H7 (cell line): ENCODE measurements around the gene SPEN. TPM values are rescaled to one million over a fixed set of nuclear protein-coding genes. Genes with fewer than 3 reads are reported as not detected.
A peak's percentile ranks its signal among the peaks of the same experiment; 100 is the strongest.

ENCODE experiments used
- DNase-seq: peaks from one replicate; pipeline ENCODE4 v3.0.0; 2012
- H3K27me3 ChIP-seq: 2 replicates; pipeline ENCODE4 v1.6.0; 2011; ENCODE audit warnings: mild to moderate bottlenecking, low read length; ENCODE audit not compliant: control insufficient read depth, insufficient read depth
- H3K36me3 ChIP-seq: replicated peaks from 2 replicates; pipeline ENCODE4 v1.5.1; 2011; ENCODE audit warnings: low read length; ENCODE audit not compliant: control insufficient read depth, insufficient read depth
- H3K4me3 ChIP-seq: 2 replicates; pipeline ENCODE4 v1.5.1; 2011; ENCODE audit warnings: low read depth, mild to moderate bottlenecking, control low read depth, low read length, moderate library complexity; ENCODE audit not compliant: insufficient read depth
- total RNA-seq: library from RNA; depleted of rRNA; stranded (reverse); fragments of >200 nt; shearing (Covaris generic); gene quantifications from 2 replicates; pipeline ENCODE4 v1.2.3, GENCODE V29; 2014; rRNA removed

Gene SPEN
- total RNA-seq, 1 experiment from 2014 or later, result 19.9 TPM

DNA sequence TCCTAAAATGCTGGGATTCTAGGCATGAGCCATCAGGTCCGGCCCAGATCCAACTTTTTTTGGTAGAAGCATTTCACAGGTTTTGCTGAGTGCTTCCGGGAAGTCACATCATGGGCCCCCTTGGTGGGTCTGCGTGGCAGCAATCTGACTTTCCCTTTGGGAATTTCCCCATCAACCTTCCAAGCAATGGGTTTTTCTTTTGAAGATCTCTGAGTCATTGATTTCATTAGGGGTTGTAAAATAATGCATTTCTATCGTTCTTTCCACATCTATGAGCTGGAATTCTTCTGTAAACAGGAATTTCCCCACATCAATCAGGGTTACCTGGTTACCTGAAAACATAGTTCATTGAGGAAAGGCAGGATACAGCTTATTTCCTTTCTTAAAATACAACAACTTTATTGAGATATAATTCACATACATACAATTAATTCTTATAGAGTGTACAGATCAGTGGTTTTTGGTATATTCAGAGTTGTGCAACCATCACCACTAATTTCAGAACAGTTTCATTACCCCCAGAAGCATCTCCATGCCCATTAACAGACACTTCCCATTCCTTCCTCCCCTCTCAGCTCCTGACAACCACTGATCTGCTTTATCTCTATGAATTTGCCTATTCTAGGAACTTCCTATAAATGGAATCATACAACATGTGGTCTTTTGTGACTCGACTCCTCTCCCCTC, 138.2 kb downstream of the SPEN start:
- Histone ChIP-seq H3K27me3 (no peaks in the 10 kb centered on the region; the same call in 1 of the 2 replicates), H3K4me3 (no peak overlapping the region), H3K36me3 (no peaks in the 10 kb centered on the region)
- no peak for DNase-seq

DNA sequence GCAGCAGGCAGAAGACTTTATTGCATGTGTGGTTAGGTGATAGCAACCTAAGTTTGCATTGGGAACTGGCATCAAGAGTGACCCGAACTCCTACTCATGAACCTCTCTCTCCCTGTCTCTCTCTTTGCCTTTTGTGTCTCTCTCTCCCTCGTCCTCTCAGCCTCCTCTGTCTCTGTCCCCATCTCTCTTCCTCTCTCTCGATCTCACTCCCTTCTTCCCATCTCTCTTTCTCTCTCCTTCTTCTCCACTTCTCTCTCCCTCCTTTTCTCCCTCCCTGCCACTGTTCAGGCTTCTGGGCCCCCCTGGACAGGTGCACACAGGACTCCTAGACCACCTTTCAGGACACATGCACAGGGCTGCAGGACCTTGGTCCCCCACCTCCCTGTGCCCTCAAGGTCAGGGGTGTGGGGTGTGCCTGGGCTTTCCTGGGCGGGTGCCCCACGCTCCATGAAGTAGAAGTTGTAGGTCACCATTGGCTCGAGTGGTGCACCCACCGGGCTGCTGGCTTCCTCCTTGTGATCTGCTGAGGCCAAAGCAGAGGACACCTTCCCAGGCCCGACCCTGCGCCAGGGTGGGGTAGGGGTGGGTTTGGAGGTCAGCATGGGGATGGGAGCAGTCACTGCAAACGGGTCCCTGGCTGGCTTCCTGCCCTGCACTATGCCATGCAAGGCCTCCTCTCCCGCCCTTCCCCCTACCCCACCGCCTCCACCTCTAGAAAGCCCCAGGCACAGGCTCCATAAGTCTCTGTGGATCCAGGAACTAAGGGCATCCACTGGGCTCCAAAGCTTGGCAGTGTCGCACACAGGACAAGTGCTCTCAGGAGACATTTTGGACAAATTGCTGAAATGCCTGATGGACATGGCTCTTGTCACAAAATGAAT, 141.6 kb downstream of the SPEN start:
- no peaks in the 10 kb centered on the region for H3K36me3 ChIP-seq
- DNase-seq, result peak; percentile 51
- H3K27me3 ChIP-seq, result no peaks in the 10 kb centered on the region
- H3K4me3 ChIP-seq, result no peak overlapping the region

DNA sequence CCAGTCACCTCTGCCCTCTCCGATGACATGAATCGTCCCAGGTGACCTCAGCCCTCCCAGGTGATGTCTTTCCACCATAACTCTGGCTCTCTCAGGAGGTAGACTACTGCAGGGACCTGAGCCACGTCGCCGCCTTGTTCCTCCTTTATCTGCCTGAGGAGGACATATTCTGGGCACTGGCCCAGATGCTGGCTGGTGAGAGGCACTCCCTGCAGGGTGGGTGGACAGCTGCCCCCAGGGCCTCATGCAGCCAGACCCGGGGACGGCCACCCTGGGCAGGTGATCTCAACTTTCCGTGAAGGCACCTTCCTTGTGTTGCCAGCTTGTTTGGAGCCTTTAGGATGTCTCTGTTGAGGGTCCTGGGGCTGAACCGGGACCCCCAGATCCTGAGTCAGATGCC, 142.3 kb downstream of the SPEN start:
- DNase-seq, result no peak
- H3K4me3 ChIP-seq, result no peak overlapping the region
- H3K27me3 ChIP-seq, result no peaks in the 10 kb centered on the region
- H3K36me3 ChIP-seq, result no peaks in the 10 kb centered on the region

Other genes with a start within 250 kb of the SPEN start
- 19.4 and 19.7 TPM in 2 replicates for gene DDI2, start 230.2 kb upstream of the SPEN start, total RNA-seq
- 79.0 and 79.6 TPM in 2 replicates for gene PLEKHM2, start 163.4 kb upstream of the SPEN start, total RNA-seq
- gene SLC25A34, start 111.4 kb upstream of the SPEN start, total RNA-seq, result 0.70 and 1.7 TPM in 2 replicates
- gene TMEM82, start 105.2 kb upstream of the SPEN start, total RNA-seq, result 1.00 and 2.2 TPM in 2 replicates
- 91.0 and 95.6 TPM in 2 replicates for gene FBLIM1, start 88.9 kb upstream of the SPEN start, total RNA-seq
- gene UQCRHL, start 40.1 kb upstream of the SPEN start, total RNA-seq, result 9.3 and 14.5 TPM in 2 replicates
- 53.5 and 62.6 TPM in 2 replicates for gene ZBTB17, start 128.4 kb downstream of the SPEN start, total RNA-seq
- gene SRARP, start 156.5 kb downstream of the SPEN start, total RNA-seq, result 0.15 and 0.28 TPM in 2 replicates
- 0.07 TPM in 1 of 2 replicates, not detected in the other for gene HSPB7, start 170.3 kb downstream of the SPEN start, total RNA-seq
- 0.10 and 0.85 TPM in 2 replicates for gene CLCNKA, start 174.3 kb downstream of the SPEN start, total RNA-seq
- 2.4 and 2.8 TPM in 2 replicates for gene CLCNKB, start 196.1 kb downstream of the SPEN start, total RNA-seq
- gene FAM131C, start 225.9 kb downstream of the SPEN start, total RNA-seq, result 0.26 and 0.45 TPM in 2 replicates